Stimulated activated effector memory CD8-positive, alpha-beta T cell treated with anti-CD3 and anti-CD28 coated beads, Interleukin-12 subunit alpha, Interleukin-12 subunit beta, amount 100 ng/mL, for 72 hours (primary cell): ENCODE results near the gene SLCO4A1.

Experiments
- ATAC-seq: fragments of 150-1000 bp; cut with Tn5 transposase; 2 replicates; pipeline ENCODE4 v1.10.0; 2021
- DNase-seq, 2 donors: peaks; one replicate each; pipeline ENCODE4 v3.0.0; 2021 to 2022; ENCODE audit warnings: low spot score in 2 of 2
- H3K27ac Mint-ChIP-seq: one replicate; pipeline ENCODE4 v1.8.0; 2022; ENCODE audit warnings: mild to moderate bottlenecking, mixed read lengths
- H3K36me3 Mint-ChIP-seq: one replicate; pipeline ENCODE4 v1.8.0; 2022; ENCODE audit warnings: mild to moderate bottlenecking, mixed read lengths
- H3K4me1 Mint-ChIP-seq: one replicate; pipeline ENCODE4 v1.8.0; 2022; ENCODE audit warnings: mixed read lengths
- H3K4me3 Mint-ChIP-seq: one replicate; pipeline ENCODE4 v1.8.0; 2022; ENCODE audit warnings: mild to moderate bottlenecking, mixed read lengths
- H3K9me3 Mint-ChIP-seq: one replicate; pipeline ENCODE4 v1.8.0; 2022; ENCODE audit warnings: mixed read lengths

SLCO4A1 gene

DNA sequence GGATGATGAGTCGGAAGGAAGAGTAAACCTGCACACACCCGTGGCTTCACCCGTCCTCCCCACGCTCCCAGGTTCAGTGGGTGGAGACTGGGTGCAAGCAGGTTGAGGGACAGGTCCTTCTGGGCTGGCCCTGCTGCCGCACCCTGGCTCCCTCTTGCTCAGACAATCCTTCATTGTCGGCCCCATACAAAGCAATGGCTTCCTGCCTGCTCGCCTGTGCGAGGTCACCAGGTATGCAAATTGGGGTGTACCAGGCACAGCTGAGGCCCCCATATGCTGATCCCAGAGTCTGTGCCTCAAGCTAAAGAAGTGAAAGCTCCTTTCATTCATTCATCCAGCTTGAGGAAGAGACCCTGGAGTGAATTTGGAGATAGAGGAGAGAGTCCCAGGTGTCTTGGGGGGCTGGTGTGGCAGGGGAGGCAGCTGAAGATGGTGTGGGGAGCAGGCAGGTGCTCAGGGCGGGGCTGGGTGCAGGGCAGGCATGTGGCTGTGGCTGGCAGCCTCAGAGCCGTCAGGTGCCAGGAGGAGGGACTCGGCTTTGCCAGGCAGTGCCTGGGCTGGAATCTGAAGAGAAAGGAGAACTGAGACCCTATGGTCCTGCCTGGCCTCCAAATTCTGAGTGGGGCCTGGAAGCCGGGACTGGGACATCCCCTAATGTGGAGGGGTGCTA, 4.7 kb downstream of the SLCO4A1 start:
- Mint-ChIP-seq H3K36me3 (peaks cover 35% of the 10 kb centered on the region), H3K4me1 (peaks cover 34% of the 10 kb centered on the region), H3K27ac (peak overlapping the region; percentile 79), H3K9me3 (no peaks in the 10 kb centered on the region), H3K4me3 (no peak overlapping the region)
- DNase-seq (no peak), ATAC-seq (no peak)

DNA sequence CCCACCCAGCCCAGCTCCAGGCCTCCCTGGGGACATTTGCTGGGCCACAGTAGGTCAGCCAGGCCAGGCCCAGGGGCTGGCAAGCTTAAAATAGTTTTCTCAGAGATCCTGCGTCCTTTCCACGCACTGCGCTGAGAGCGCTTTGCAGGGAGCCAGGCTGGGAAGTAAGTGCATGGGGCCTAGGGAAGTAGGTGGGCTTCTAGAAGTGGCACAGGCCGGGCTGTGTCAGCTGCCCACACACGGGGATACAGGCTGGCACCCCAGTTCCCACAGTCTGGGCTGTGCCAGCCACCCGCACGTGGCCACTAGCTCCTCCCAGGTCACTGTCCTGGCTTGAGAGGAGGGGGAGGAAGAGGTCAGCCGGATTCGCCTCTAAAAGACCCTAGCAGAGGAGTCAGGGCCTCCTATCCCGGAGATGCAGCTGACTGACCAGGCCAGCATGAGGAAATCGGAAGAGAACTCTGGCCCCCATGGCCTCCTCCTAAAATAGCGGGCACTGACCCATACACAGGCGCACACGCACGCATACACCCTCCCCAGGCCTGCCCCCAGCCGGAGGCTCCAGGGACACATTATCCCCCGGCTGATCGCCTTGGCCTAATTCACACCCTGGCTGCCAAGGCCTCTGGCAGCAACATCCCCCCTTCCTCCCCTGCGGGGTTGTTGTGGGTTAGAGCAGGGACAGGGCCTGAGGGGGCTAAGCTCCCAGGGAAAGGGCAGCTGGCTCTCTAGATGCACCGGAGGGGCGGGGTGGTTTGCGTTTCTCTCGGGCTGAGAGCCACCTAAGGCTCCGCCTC, 5.4 kb downstream of the SLCO4A1 start:
- no peak overlapping the region for H3K27ac Mint-ChIP-seq
- no peak for DNase-seq
- H3K36me3 Mint-ChIP-seq: peaks cover 41% of the 10 kb centered on the region
- ATAC-seq: no peak
- H3K4me3 Mint-ChIP-seq: no peak overlapping the region
- no peaks in the 10 kb centered on the region for H3K9me3 Mint-ChIP-seq
- H3K4me1 Mint-ChIP-seq: peaks cover 42% of the 10 kb centered on the region

DNA sequence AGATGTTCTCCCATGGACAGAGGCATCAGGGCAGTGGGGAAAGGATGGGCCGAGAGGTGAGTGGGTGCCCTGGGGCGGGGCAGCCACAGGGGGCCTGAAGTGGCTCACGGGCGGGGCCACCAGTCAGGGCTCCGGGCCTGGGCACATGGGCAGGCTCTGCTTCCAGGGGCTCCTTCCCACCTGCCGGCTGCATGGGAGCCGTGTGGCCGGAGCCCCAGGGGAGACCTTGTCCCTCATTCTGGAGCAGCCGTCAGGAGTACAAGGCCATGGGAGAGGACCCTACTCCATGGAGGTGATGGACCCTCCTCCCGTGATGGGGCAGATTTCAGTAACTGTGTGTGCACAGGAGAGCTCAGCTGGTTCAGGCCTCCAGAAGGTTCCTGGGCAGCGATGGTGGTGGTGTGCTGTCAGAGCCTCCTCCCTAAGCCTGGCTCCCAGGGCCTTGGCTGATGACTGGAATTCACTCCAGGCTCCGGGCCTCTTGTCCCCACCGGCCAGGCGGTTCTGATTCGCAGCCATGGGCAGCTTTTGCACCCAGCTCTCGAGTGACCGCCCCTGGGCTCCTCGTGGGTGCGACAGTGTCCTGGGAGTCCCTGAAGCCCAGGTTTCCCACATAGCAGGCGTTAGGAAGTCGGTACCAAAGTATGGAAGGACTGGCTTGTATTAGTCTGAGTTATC, 6.2 kb downstream of the SLCO4A1 start:
- Mint-ChIP-seq H3K4me1 (peaks cover 42% of the 10 kb centered on the region), H3K27ac (no peak overlapping the region), H3K9me3 (no peaks in the 10 kb centered on the region), H3K36me3 (peaks cover 41% of the 10 kb centered on the region), H3K4me3 (no peak overlapping the region)
- DNase-seq (no peak), ATAC-seq (no peak)

DNA sequence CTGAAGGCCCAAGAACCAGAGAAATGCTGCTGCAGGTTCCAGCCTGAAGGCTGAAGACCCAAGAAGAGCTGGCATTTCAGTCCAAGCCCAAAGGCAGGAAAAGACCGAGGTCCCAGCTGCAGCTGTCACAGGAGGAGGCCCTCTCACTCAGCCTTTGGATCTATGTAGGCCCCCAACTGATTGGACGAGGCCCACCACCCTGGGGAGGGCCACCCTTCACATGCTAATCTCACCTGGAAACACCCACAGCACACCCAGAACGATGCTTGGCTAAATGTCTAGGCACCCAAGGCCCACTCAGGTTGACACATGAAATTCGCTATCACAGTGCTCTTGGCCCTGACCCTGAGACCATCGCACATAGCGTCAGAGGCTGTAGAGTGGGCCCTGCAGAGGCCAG, 6.8 kb downstream of the SLCO4A1 start:
- Mint-ChIP-seq H3K27ac (peak overlapping the region; percentile 94), H3K9me3 (no peaks in the 10 kb centered on the region), H3K4me3 (no peak overlapping the region), H3K4me1 (peaks cover 42% of the 10 kb centered on the region), H3K36me3 (peaks cover 34% of the 10 kb centered on the region)
- ATAC-seq (no peak), DNase-seq (no peak)

DNA sequence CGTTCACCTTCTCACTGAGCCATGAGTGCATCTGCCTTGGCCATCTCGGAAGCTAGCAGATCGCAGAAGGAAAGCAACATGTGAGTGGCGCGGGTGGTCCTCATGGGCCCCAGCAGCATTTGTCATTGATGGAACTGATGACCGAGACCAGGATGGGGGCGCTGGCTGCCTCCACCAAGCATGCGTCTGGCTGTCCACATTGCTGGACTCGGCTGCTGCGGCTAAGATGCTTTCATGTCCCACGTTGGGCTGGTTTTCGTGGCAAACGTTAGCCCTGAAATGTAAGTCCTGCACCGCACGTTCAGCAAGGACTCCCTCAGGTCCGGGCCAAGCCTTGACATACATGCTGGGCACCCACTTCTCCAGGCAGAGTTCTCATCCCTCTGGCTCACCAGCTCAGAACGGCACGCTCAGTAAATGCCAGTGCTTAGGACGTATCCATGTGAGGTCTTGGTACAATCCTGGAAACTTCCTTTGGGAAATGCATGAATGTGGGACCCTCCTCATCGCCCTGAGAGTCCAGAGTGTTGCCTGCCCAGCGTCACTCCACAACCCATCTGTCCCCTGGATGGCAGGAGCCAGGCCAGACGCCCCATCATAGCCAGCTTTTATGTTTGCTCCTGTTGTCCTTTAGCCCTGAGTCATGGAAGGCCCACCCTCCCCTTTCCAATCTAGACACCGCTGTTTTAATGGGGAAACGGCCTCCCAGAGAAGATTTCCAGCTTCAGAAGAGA, 8.4 kb downstream of the SLCO4A1 start:
- peak overlapping the region; percentile 79 for H3K4me3 Mint-ChIP-seq
- no peak for DNase-seq
- peaks cover 33% of the 10 kb centered on the region for H3K36me3 Mint-ChIP-seq
- peak overlapping the region; percentile 94 for H3K27ac Mint-ChIP-seq
- peaks cover 42% of the 10 kb centered on the region for H3K4me1 Mint-ChIP-seq
- ATAC-seq: no peak
- no peaks in the 10 kb centered on the region for H3K9me3 Mint-ChIP-seq

DNA sequence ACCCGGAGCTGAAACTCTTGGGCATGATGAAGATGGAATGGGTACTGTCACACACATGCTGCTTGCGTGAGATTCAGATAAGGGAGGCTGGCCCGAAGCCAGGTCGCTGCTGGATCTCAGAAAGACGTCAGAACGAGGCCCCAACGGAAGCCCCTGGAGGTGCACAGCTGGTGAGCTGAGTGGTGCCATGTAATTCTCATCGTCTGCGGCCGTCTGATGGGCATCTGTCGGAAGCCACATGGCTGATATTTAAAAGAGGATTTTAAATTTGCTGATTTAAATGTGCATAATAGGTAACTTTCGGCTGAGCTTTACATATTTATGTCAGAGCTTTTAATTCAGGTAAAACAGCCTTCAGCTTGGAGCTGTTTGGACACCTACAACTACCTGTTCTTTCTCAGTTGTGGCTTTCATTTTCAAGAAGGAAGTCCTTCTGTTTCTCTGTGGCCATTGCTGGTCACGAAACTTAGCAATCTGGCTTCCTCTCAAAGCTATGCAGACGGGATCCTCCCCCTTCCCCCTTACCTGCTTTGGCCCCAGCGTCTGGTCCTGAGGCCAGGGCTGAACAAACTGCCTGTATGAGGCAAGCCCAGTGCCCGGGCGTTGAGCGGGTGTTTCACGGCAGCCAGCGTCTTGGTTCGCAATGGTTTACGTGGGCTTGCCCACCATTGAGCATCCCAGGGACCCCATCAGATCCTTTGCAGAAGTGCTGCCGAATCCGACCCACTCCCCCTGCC, 9.2 kb downstream of the SLCO4A1 start:
- Mint-ChIP-seq H3K36me3 (peaks cover 33% of the 10 kb centered on the region), H3K27ac (peak overlapping the region; percentile 94), H3K4me3 (peak overlapping the region; percentile 79), H3K4me1 (peaks cover 42% of the 10 kb centered on the region), H3K9me3 (no peaks in the 10 kb centered on the region)
- ATAC-seq (peak; percentile 77), DNase-seq (peak; percentile 36 to 84)

DNA sequence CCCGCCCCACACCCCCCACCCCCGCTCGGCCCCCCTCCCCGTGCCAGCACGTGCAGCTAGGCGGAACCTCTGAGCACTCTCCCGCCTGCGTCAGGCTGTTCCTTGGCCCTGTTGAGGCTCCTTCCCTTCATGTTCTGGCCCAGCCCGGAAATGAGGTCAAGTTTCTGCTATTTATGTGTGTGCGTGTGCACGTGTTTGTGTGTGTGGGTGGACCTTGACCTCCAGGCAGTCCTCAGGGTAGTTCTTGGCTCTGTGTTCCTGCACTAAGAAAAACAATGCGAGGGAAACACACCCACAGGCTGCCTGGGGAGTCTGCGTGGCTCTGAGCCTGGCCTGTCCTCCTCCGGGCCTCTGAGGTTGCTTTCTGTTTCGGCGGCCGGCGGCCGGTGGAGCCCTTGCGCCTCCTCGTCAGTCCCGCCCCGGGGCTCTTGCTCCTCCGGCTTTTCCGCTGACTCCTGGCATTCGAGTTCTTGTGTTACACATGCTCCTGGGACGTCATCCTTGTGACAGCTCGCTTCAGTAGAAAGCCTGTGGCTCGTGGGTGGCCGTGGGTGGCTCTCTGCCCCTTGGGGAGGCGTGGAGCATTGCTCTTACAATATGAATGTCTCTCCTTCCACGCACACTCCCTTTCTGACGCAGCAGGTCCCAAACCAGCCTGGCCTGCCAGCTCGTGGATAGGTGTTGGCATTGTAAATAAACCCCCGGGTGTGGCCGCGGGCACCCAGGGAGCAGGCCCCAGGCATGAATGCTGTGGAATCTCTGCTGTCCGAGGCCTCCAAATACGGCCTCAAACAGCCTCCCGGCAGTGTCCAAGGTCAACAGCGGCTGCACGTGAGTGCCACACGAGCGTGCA, 10.0 kb downstream of the SLCO4A1 start:
- Mint-ChIP-seq H3K36me3 (peaks cover 25% of the 10 kb centered on the region), H3K4me3 (peak overlapping the region; percentile 79)

DNA sequence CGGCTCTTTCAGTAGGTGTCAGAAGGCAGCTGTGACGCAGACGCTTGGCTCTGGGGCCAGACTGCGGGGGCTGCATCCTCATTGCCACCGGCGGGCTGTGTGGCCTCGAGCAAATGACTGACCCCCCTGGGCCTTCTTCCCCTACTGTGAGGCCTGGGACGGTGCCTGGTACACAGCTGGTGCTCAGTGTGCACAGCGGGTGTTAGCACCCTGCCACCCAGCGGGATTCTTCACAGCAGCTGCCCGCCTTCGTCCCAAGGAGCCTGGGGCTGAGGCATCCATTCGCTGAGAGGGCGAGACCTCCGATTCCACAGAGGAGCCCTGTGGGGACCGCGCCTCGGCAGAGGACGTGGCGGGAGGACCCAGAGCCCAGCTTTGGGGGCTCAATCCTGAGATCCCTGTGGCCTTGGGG, 10.6 kb downstream of the SLCO4A1 start:
- Mint-ChIP-seq H3K4me1 (peaks cover 37% of the 10 kb centered on the region), H3K9me3 (no peaks in the 10 kb centered on the region), H3K27ac (peak overlapping the region; percentile 94), H3K36me3 (peaks cover 25% of the 10 kb centered on the region), H3K4me3 (peak overlapping the region; percentile 79)
- DNase-seq (no peak), ATAC-seq (no peak)

More for the DNA sequence above, 10.0 kb downstream of the SLCO4A1 start:
- Mint-ChIP-seq H3K27ac (peak overlapping the region; percentile 94), H3K4me1 (peaks cover 37% of the 10 kb centered on the region), H3K9me3 (no peaks in the 10 kb centered on the region)
- DNase-seq (peak; percentile 33 to 75), ATAC-seq (peak; percentile 76)

DNA sequence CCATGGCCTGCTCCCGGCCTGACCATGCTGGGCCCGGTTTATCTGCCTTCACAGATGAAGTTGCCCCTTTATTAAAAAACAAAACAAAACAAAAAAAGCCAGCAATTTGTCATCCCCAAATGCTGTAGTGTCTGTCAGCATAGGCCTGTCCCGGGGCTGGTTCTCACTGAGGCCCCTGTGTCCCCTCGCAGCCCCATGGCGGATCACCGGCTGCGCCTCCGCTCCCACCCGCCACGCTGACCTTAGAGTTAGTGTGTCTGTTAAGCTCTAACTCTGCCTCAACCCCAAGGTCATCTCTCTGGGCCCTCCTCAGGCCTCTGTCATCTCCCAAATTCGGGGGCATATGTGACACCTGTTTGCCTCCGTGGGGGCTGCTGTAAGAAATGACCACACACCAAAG, 11.1 kb downstream of the SLCO4A1 start:
- no peak overlapping the region for H3K27ac Mint-ChIP-seq
- no peaks in the 10 kb centered on the region for H3K9me3 Mint-ChIP-seq
- peaks cover 25% of the 10 kb centered on the region for H3K36me3 Mint-ChIP-seq
- no peak for DNase-seq
- peaks cover 37% of the 10 kb centered on the region for H3K4me1 Mint-ChIP-seq
- no peak for ATAC-seq
- peak overlapping the region; percentile 79 for H3K4me3 Mint-ChIP-seq

DNA sequence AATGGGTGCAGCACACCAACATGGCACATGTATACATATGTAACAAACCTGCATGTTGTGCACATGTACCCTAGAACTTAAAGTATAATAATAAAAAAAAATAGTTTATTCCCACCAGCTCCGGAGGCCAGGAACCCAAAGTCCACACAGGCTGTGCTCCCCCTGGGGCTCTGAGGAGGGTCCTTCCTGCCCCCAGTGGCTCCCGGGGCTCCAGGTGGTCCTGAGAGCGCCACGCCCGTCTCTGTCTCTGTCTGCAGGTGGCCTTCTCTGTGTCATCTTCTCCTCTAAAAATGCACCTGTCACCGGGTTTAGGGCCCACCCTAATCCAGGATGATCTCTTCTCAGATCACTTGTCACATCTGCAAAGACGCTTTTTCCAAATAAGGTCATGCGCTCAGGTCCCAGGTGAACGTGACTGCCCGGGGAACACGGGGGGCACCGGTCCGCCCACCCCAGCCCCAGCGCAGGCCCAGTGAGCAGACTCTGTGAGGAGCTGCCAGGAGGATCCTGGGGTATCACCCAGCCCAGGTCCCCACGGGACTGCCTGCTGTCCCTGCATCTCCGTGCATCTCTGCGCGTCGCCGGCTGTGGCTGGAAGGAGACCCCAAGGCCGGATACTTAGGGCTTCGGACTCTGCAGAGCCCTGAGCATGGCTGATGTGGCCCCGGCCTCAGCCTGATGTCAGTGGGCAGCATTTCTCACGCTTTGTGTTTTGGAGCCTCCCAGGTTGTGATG, 11.8 kb downstream of the SLCO4A1 start:
- Mint-ChIP-seq H3K27ac (no peak overlapping the region), H3K4me3 (no peak overlapping the region), H3K4me1 (peaks cover 36% of the 10 kb centered on the region), H3K36me3 (peaks cover 29% of the 10 kb centered on the region), H3K9me3 (no peaks in the 10 kb centered on the region)
- no peak for DNase-seq
- no peak for ATAC-seq

DNA sequence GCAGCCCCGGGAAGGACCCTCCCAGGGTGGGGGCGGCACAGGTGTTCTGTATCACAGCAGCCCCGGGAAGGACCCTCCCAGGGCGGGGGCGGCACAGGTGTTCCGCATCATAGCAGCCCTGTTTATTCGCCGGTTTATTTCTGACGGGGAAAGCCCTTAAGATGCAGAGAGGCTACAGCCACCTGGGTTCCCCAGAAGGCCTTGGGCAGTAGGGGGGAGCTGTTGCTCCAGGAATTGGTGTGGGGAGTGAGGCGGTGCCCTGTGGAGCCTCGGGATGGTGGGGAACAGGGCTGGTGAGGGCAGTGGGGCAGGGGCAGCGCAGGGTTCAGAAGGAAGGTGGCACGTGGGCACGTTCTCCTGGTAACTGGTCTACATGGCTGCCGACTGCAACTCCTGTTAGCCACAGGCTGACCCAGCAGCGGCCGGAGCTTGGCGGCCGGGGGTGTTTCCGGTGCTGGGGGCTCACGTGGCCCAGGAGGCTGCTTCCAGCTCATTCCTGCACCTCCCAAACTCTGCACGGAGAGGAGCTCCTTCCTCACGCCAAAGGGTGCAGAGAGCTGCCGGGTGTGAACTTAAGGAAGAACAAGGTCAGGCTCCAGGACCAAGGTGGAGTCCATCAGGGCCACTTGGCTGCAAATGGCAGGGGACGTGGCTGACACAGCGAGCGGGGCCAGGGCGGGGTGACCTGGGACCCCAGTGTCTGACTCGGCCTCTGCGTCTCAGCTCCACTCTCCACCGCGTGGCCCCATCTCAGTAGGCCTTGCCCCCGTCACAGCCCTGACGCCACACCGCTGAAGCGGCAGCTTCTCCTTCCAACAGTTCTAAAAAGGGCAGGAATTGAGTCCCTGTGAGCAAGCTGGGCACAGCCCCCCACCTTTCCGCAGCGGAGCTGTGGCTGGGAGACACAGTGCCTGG, 13.2 kb downstream of the SLCO4A1 start:
- peaks cover 22% of the 10 kb centered on the region for H3K4me1 Mint-ChIP-seq

DNA sequence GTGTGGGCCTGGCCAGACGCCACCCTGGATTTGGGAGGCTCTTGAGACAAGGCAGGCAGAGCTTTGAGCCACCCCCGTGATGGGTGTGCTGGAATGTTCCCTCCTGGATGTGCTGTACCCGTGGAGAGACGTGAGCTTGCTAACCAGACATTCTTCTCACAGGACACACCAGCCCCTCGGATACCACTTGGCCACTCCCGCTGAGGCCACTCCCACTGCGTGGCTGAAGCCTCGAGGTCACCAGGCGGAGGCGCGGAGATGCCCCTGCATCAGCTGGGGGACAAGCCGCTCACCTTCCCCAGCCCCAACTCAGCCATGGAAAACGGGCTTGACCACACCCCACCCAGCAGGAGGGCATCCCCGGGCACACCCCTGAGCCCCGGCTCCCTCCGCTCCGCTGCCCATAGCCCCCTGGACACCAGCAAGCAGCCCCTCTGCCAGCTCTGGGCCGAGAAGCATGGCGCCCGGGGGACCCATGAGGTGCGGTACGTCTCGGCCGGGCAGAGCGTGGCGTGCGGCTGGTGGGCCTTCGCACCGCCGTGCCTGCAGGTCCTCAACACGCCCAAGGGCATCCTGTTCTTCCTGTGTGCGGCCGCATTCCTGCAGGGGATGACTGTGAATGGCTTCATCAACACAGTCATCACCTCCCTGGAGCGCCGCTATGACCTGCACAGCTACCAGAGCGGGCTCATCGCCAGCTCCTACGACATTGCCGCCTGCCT, 14.1 kb downstream of the SLCO4A1 start:
- DNase-seq: no peak
- Mint-ChIP-seq H3K4me3 (no peak overlapping the region), H3K4me1 (peaks cover 14% of the 10 kb centered on the region), H3K36me3 (peaks cover 28% of the 10 kb centered on the region), H3K9me3 (no peaks in the 10 kb centered on the region), H3K27ac (no peak overlapping the region)
- ATAC-seq: no peak

More for the DNA sequence above, 13.2 kb downstream of the SLCO4A1 start:
- Mint-ChIP-seq H3K4me3 (no peak overlapping the region), H3K9me3 (no peaks in the 10 kb centered on the region), H3K36me3 (peaks cover 32% of the 10 kb centered on the region), H3K27ac (no peak overlapping the region)
- ATAC-seq: no peak
- DNase-seq: no peak
